Ramos (cell line): ENCODE results near the gene CELF2.

Experiments
- in situ Hi-C: fragments of 300-500 bp; cut with MboI; formaldehyde crosslinking; loops from one replicate; pipeline ENCODE4 v1.14.3; 2022; ENCODE audit warnings: low sequenced_read_pairs; ENCODE audit not compliant: unreplicated experiment

The CELF2 gene

GRCh38 chr10:11208908-11209829 lies 191.5 kb downstream of the CELF2 start:
- in situ Hi-C loops = no loop called here

GRCh38 chr10:11209830-11210181 lies 192.1 kb downstream of the CELF2 start:
- in situ Hi-C loops = no loop called here

- in situ Hi-C loops = no loop called here
Observed at GRCh38 chr10:11210211-11210922, 192.7 kb downstream of the CELF2 start.

GRCh38 chr10:11212288-11213085 lies 194.8 kb downstream of the CELF2 start:
- in situ Hi-C loops = no loop called here

- in situ Hi-C loops = no loop called here
Observed at GRCh38 chr10:11213137-11213536, 195.5 kb downstream of the CELF2 start.

- in situ Hi-C loops = no loop called here
Observed at GRCh38 chr10:11214407-11214806, 196.7 kb downstream of the CELF2 start.

- in situ Hi-C loops = no loop called here
Observed at GRCh38 chr10:11215471-11215870, 197.8 kb downstream of the CELF2 start.

- in situ Hi-C loops = no loop called here
Observed at GRCh38 chr10:11217521-11217920, 199.8 kb downstream of the CELF2 start.

GRCh38 chr10:11218395-11218794 lies 200.7 kb downstream of the CELF2 start:
- in situ Hi-C loops = no loop called here

GRCh38 chr10:11219431-11219830 lies 201.8 kb downstream of the CELF2 start:
- in situ Hi-C loops = no loop called here

- in situ Hi-C loops = no loop called here
Observed at GRCh38 chr10:11223081-11223480, 205.4 kb downstream of the CELF2 start.

GRCh38 chr10:11223507-11224140 lies 206.0 kb downstream of the CELF2 start:
- in situ Hi-C loops = no loop called here

- in situ Hi-C loops = no loop called here
Observed at GRCh38 chr10:11224321-11224720, 206.6 kb downstream of the CELF2 start.

- in situ Hi-C loops = no loop called here
Observed at GRCh38 chr10:11224792-11225416, 207.2 kb downstream of the CELF2 start.

- in situ Hi-C loops = no loop called here
Observed at GRCh38 chr10:11225935-11226334, 208.3 kb downstream of the CELF2 start.

GRCh38 chr10:11227103-11227502 lies 209.4 kb downstream of the CELF2 start:
- in situ Hi-C loops = no loop called here

GRCh38 chr10:11229893-11230292 lies 212.2 kb downstream of the CELF2 start:
- in situ Hi-C loops = no loop called here

- in situ Hi-C loops = no loop called here
Observed at GRCh38 chr10:11230498-11231167, 213.0 kb downstream of the CELF2 start.

GRCh38 chr10:11231285-11231684 lies 213.6 kb downstream of the CELF2 start:
- in situ Hi-C loops = no loop called here
